ENCODE measurements around the gene ERP44.
"Not testable (repeated sequence)": the region's sequence is repeated elsewhere in the genome, so short reads cannot be mapped to it uniquely, and the experiment has no call there.

Gene ERP44

GRCh38 chr9:100083448-100084127 is 15.2 kb downstream of the ERP44 start:
- no peak overlapping the region for H3K4me3 ChIP-seq (replicated peaks; ENCODE audit: insufficient read depth, low read length)
- no peak overlapping the region for H3K27ac ChIP-seq (replicated peaks)
- TF ChIP-seq GABPA (IDR thresholded peaks at IDR 0.05; ENCODE audit: low read depth) (no peak), POLR2AphosphoS5 (IDR thresholded peaks at IDR 0.05; ENCODE audit: low read depth) (no peak), SPI1 (IDR thresholded peaks at IDR 0.05; ENCODE audit: borderline replicate concordance, low read depth) (no peak)
- TF ChIP-seq, protein P1, sequence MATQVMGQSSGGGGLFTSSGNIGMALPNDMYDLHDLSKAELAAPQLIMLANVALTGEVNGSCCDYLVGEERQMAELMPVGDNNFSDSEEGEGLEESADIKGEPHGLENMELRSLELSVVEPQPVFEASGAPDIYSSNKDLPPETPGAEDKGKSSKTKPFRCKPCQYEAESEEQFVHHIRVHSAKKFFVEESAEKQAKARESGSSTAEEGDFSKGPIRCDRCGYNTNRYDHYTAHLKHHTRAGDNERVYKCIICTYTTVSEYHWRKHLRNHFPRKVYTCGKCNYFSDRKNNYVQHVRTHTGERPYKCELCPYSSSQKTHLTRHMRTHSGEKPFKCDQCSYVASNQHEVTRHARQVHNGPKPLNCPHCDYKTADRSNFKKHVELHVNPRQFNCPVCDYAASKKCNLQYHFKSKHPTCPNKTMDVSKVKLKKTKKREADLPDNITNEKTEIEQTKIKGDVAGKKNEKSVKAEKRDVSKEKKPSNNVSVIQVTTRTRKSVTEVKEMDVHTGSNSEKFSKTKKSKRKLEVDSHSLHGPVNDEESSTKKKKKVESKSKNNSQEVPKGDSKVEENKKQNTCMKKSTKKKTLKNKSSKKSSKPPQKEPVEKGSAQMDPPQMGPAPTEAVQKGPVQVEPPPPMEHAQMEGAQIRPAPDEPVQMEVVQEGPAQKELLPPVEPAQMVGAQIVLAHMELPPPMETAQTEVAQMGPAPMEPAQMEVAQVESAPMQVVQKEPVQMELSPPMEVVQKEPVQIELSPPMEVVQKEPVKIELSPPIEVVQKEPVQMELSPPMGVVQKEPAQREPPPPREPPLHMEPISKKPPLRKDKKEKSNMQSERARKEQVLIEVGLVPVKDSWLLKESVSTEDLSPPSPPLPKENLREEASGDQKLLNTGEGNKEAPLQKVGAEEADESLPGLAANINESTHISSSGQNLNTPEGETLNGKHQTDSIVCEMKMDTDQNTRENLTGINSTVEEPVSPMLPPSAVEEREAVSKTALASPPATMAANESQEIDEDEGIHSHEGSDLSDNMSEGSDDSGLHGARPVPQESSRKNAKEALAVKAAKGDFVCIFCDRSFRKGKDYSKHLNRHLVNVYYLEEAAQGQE (IDR thresholded peaks at IDR 0.05; ENCODE audit: insufficient replicate concordance, low read depth), result no peak
- TF ChIP-seq, protein P2, sequence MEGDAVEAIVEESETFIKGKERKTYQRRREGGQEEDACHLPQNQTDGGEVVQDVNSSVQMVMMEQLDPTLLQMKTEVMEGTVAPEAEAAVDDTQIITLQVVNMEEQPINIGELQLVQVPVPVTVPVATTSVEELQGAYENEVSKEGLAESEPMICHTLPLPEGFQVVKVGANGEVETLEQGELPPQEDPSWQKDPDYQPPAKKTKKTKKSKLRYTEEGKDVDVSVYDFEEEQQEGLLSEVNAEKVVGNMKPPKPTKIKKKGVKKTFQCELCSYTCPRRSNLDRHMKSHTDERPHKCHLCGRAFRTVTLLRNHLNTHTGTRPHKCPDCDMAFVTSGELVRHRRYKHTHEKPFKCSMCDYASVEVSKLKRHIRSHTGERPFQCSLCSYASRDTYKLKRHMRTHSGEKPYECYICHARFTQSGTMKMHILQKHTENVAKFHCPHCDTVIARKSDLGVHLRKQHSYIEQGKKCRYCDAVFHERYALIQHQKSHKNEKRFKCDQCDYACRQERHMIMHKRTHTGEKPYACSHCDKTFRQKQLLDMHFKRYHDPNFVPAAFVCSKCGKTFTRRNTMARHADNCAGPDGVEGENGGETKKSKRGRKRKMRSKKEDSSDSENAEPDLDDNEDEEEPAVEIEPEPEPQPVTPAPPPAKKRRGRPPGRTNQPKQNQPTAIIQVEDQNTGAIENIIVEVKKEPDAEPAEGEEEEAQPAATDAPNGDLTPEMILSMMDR (IDR thresholded peaks at IDR 0.05; ENCODE audit: insufficient read depth, low read length), result no peak
- DNase-seq (ENCODE audit: low read depth in 1 of 2, low spot score in 1 of 2), result no peak
- no peaks in the 10 kb centered on the region for H3K27me3 ChIP-seq (ENCODE audit: insufficient read depth, poor library complexity, severe bottlenecking)

DNA sequence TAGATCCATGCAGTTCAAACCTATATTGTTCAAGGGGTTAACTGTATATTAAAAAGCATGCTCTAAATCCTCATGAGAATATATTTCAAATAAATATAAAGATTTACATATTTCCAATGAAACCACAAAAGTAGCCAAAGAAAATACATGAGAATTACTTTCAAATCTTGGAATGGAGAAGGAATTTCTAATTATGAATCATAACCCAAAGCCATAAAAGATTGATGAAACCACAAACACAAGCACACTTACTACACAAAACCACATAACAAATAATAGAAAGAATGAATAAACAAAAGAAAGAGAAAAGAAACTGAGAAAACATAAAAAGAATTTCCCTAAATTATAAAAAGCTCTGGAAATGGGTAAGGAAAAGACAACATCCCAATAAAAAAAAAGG is 16.0 kb downstream of the ERP44 start:
- H3K4me3 ChIP-seq (replicated peaks; ENCODE audit: insufficient read depth, low read length), result no peak overlapping the region
- no peaks in the 10 kb centered on the region for H3K27me3 ChIP-seq (ENCODE audit: insufficient read depth, poor library complexity, severe bottlenecking)
- no peak overlapping the region for H3K27ac ChIP-seq (replicated peaks)
- TF ChIP-seq, protein P1 (IDR thresholded peaks at IDR 0.05; ENCODE audit: insufficient replicate concordance, low read depth), result no peak
- TF ChIP-seq, protein P2 (IDR thresholded peaks at IDR 0.05; ENCODE audit: insufficient read depth, low read length), result no peak
- TF ChIP-seq SPI1 (IDR thresholded peaks at IDR 0.05; ENCODE audit: borderline replicate concordance, low read depth) (no peak), GABPA (IDR thresholded peaks at IDR 0.05; ENCODE audit: low read depth) (no peak), POLR2AphosphoS5 (IDR thresholded peaks at IDR 0.05; ENCODE audit: low read depth) (no peak)
- no peak for DNase-seq (ENCODE audit: low read depth in 1 of 2, low spot score in 1 of 2)

GRCh38 chr9:100076256-100076655 is 22.5 kb downstream of the ERP44 start:
- not testable (repeated sequence) for DNase-seq (ENCODE audit: low read depth in 1 of 2, low spot score in 1 of 2); H3K27me3 ChIP-seq (ENCODE audit: insufficient read depth, poor library complexity, severe bottlenecking); H3K4me3 ChIP-seq (replicated peaks; ENCODE audit: insufficient read depth, low read length); H3K27ac ChIP-seq (replicated peaks)

DNA sequence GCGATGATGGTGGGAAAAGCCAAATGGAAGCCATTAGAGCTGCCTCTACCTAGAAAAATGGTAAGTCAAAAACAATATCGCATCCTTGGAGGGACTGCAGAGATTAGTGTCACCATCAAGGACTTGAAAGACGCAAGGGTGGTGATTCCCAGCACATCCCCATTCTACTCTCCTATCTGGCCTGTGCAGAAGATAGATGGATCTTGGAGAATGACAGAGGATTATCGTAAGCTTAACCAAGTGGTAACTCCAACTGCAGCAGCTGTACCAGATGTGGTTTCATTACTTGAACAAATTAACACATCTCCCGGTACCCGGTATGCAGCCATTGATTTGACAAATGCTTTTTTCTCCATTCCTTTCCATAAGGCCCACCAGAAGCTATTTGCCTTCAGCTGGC is 23.8 kb downstream of the ERP44 start:
- TF ChIP-seq, protein P1 (IDR thresholded peaks at IDR 0.05; ENCODE audit: insufficient replicate concordance, low read depth), result no peak
- TF ChIP-seq, protein P2 (IDR thresholded peaks at IDR 0.05; ENCODE audit: insufficient read depth, low read length), result no peak
- no peak for TF ChIP-seq POLR2AphosphoS5 (IDR thresholded peaks at IDR 0.05; ENCODE audit: low read depth)
- H3K4me3 ChIP-seq (replicated peaks; ENCODE audit: insufficient read depth, low read length), result no peak overlapping the region
- H3K27ac ChIP-seq (replicated peaks), result no peak overlapping the region
- H3K27me3 ChIP-seq (ENCODE audit: insufficient read depth, poor library complexity, severe bottlenecking), result no peaks in the 10 kb centered on the region
- no peak for DNase-seq (ENCODE audit: low read depth in 1 of 2, low spot score in 1 of 2)
